D721Med (cell line): Measurements from ENCODE around the gene GPR21.

Source experiments
- DNase-seq: peaks from one replicate; pipeline ENCODE4 v3.0.0; 2011; ENCODE audit warnings: low spot score; ENCODE audit not compliant: insufficient read length
- FAIRE-seq: peaks from 2 replicates; lab custom pipeline; 2011; peaks lifted over from hg19 to GRCh38; lab: Jason Lieb, UNC
- TF ChIP-seq, protein P1 (sequence below): IDR thresholded peaks from 2 replicates; pipeline ENCODE4 v1.5.1; 2012; ENCODE audit warnings: mild to moderate bottlenecking, control low read depth; ENCODE audit not compliant: insufficient read depth; ENCODE audit errors: missing control alignments

The GPR21 gene

DNA sequence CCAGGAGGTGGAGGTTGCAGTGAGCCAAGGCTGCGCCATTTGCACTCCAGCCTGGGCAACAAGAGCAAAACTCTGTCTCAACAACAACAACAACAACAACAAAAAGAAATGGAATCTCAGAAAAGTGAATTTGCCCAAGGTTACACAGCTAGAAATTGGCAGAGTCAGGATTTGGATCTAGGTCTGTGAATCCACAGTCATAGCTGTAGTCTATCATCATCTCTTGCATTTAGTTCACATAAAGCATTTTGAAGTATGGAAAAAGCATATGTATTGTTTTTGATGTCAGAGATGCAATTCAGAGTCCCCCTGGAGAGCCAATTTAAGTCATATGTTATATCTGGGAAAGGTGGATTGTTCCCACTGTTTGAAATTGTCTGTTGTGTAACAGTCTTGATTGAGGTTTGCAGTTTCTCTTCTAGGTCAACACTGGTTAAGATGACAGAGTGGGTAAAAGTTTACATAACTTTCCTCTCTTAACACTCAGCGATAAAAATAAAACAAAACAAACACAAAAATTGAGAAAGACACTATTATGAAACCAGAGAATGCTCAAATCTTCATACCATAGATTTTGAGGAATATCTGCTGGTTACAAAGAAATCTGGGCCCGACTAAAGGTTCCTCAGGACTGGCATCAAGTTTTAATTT, 21.5 kb upstream of the GPR21 start:
- DNase-seq (no peak), FAIRE-seq (no peak)
- TF ChIP-seq, protein P1, sequence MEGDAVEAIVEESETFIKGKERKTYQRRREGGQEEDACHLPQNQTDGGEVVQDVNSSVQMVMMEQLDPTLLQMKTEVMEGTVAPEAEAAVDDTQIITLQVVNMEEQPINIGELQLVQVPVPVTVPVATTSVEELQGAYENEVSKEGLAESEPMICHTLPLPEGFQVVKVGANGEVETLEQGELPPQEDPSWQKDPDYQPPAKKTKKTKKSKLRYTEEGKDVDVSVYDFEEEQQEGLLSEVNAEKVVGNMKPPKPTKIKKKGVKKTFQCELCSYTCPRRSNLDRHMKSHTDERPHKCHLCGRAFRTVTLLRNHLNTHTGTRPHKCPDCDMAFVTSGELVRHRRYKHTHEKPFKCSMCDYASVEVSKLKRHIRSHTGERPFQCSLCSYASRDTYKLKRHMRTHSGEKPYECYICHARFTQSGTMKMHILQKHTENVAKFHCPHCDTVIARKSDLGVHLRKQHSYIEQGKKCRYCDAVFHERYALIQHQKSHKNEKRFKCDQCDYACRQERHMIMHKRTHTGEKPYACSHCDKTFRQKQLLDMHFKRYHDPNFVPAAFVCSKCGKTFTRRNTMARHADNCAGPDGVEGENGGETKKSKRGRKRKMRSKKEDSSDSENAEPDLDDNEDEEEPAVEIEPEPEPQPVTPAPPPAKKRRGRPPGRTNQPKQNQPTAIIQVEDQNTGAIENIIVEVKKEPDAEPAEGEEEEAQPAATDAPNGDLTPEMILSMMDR, result no peak

DNA sequence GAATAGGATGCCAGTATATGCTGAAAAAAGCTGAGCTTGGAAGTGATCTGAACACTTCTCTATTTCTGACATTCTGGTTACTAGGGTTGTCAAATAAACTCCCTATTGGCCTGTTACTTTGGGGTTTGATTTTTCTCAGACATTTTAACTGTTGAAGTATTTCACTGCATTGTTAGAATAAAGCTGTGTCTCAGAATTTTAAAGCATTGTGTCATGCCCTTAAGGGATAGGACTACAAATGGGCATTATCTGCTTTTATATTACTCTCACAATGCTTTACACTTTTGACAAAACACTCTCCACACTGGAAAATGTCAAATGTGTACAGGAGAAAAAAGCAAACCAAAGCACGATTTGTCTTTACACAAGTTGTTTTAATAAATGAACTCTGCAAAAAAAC, 16.8 kb upstream of the GPR21 start:
- no peak for FAIRE-seq
- TF ChIP-seq, protein P1, result no peak
- DNase-seq, result no peak

DNA sequence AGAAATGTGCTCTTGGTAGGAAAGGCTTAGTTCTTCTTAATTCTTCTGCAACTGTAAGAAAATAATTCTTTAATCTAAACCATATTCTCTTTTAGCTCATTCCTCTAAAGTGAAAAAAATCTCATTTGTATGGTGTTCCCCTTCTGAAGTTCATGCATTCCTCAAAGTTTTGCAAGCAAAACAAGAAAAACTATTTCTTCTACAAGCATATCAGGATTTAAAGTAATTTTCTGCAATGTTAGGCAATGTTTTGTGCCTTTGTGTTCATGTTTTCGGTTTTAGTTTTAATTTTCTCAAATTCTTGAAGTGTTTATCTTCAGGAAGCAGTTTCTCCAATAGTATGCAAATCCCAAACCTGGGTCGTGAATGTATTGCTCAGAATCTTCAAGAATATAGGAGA, 12.7 kb upstream of the GPR21 start:
- no peak for FAIRE-seq
- TF ChIP-seq, protein P1, result no peak

DNA sequence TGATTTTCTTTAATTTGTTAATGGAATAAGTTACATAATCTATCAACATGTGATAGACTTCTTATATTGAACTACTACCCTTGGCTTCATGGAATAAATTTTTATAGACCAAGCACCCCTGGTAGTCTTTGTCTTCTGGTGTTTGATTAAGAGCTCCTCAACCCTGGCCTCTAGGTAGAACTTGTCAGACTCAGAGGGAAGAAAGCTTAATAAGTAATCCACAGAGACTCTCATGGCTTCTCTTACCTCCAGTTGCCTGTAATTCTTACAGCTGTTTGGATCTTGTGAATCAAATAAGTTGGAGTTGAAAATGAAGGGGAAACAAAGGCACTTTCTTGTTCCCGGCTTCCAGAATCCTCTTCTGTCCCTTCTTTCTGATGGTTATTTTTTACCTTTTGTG, 7.0 kb upstream of the GPR21 start:
- FAIRE-seq (no peak), DNase-seq (no peak)
- TF ChIP-seq, protein P1, result no peak

More for the DNA sequence above, 12.7 kb upstream of the GPR21 start:
- no peak for DNase-seq

DNA sequence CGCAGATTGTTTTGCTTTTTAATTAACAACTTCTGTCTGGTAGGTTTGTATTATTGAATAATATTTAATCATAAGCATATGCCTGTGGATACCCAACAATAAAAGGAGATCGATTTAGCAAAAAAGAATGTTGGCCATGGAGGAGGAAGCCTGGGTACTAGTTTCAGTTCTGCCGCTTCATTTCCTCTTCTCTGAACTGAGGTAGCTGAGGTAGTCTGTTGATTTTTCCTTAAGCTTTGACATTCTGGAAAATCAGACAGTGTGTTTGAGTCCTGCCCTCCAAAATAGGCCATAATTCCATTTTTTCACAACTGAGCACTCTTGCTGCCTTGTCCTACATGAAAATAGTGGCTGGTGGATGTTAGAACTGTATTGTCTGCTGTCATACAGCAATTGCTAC, 6.0 kb upstream of the GPR21 start:
- TF ChIP-seq, protein P1, result no peak
- no peak for FAIRE-seq
- no peak for DNase-seq

DNA sequence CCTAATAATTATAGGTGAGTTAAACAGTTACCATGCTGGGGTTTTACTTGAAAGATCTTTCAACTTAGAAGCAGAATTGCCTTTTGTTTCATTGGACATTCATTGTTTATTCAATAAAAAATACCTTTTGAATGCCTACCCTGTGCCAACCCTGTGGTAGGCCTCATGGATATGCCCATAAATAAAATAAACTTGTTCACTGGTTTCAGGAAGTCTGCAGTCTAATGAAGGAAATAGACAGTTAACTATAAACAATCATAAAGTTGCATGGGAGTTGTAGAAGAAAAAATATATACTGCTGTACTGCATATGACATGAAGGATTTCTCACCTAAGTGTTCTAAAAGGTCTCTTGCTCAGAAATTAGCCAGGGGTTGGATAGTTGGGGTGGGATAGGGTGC, 5.3 kb upstream of the GPR21 start:
- TF ChIP-seq, protein P1, result no peak
- FAIRE-seq, result no peak
- DNase-seq, result no peak

DNA sequence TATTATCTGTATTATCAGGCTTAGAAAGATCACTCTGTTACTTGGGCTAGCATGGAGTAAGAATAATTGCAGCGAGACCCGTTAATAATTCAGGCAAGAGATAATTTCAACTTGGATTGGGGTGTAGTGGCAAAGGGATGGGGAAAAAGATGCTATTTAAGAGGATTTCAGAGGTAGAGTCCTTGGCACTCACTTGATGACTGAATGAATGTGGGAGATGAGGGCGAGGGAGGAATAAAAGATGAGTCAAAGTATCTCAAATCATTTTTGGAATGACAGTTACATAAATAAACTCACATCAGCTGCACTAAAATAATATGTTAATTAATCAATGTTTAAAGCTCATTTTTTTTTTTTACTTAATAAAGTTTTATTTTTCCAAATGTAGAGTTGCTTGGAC, 4.5 kb upstream of the GPR21 start:
- no peak for FAIRE-seq
- no peak for DNase-seq
- TF ChIP-seq, protein P1, result no peak
